Erythroblast (primary cell): ENCODE results near the gene HECTD3.

ENCODE experiments used
- GATA1 ChIP-seq: IDR thresholded peaks from 2 replicates; pipeline ENCODE4 v1.6.1; 2011; ENCODE audit warnings: low read depth, mild to moderate bottlenecking, control low read depth, low read length, moderate library complexity
- POLR2A ChIP-seq: IDR thresholded peaks from 2 replicates; pipeline ENCODE4 v1.6.1; 2011; ENCODE audit warnings: mild to moderate bottlenecking, low read length

- TF ChIP-seq POLR2A = no peak
- TF ChIP-seq GATA1 = no peak
These were observed 27.1 kb upstream of the HECTD3 start for GRCh38 chr1:45038240-45038639.
